Loucy (cell line): ENCODE measurements around the gene IL17B.
A peak's percentile ranks its signal among the peaks of the same experiment; 100 is the strongest.

Source experiments
- H2AFZ ChIP-seq: fragments of 200-600 bp; sonication (generic); 2 replicates; pipeline ENCODE4 v1.6.0; 2016; ENCODE audit warnings: antibody characterized with exemption, mild to moderate bottlenecking, low read length, moderate library complexity
- H3F3A ChIP-seq: fragments of 200-600 bp; 2 replicates; pipeline ENCODE4 v1.6.0; 2016; ENCODE audit warnings: antibody characterized with exemption, low read depth, mild to moderate bottlenecking
- H3K27me3 ChIP-seq: fragments of 200-600 bp; sonication (generic); 2 replicates; pipeline ENCODE4 v1.6.1; 2014; ENCODE audit warnings: low read length, mild to moderate bottlenecking; ENCODE audit not compliant: insufficient read depth, poor library complexity, severe bottlenecking
- H3K36me3 ChIP-seq: fragments of 200-600 bp; sonication (generic); 2 replicates; pipeline ENCODE4 v1.6.1; 2016; ENCODE audit warnings: low read length; ENCODE audit not compliant: insufficient read depth
- H3K4me1 ChIP-seq: fragments of 200-600 bp; sonication (generic); 2 replicates; pipeline ENCODE4 v1.5.1; 2014; ENCODE audit warnings: low read length, mild to moderate bottlenecking; ENCODE audit not compliant: insufficient read depth, poor library complexity, severe bottlenecking
- H3K4me2 ChIP-seq: fragments of 200-600 bp; sonication (generic); 2 replicates; pipeline ENCODE4 v1.6.0; 2014; ENCODE audit warnings: antibody characterized with exemption, low read length, low read depth, mild to moderate bottlenecking; ENCODE audit not compliant: poor library complexity, severe bottlenecking
- H3K4me3 ChIP-seq: fragments of 200-600 bp; sonication (generic); 2 replicates; pipeline ENCODE4 v1.5.1; 2014; ENCODE audit warnings: low read length, mild to moderate bottlenecking, mixed read lengths; ENCODE audit not compliant: poor library complexity, severe bottlenecking
- H3K79me2 ChIP-seq: fragments of 200-600 bp; sonication (generic); 2 replicates; pipeline ENCODE4 v1.6.1; 2014; ENCODE audit warnings: low read length; ENCODE audit not compliant: insufficient read depth
- H3K9ac ChIP-seq: fragments of 200-600 bp; sonication (generic); 2 replicates; pipeline ENCODE4 v1.6.0; 2014; ENCODE audit warnings: mild to moderate bottlenecking, low read depth, low read length, moderate library complexity; ENCODE audit not compliant: poor library complexity, severe bottlenecking
- H3K9me2 ChIP-seq: fragments of 200-600 bp; sonication (generic); replicated peaks from 2 replicates; pipeline ENCODE4 v1.6.1; 2016; ENCODE audit warnings: low read depth, low read length, mixed read lengths
- H3K9me3 ChIP-seq: fragments of 200-600 bp; sonication (generic); 2 replicates; pipeline ENCODE4 v1.6.1; 2014; ENCODE audit warnings: mild to moderate bottlenecking, antibody characterized with exemption, low read length, low read depth; ENCODE audit not compliant: insufficient read depth
- H4K20me1 ChIP-seq: fragments of 200-600 bp; sonication (generic); 2 replicates; pipeline ENCODE4 v1.6.0; 2014; ENCODE audit warnings: antibody characterized with exemption, low read length, mild to moderate bottlenecking; ENCODE audit not compliant: insufficient read depth, poor library complexity, severe bottlenecking
- EZH2phosphoT487 ChIP-seq: fragments of 200-600 bp; IDR thresholded peaks from 2 replicates; pipeline ENCODE4 v1.6.1; 2018; ENCODE audit warnings: antibody characterized with exemption, mild to moderate bottlenecking, moderate library complexity, borderline replicate concordance
- TF ChIP-seq, protein P1 (sequence below): fragments of 200-600 bp; sonication (generic); conservative IDR thresholded peaks from 2 replicates; pipeline ENCODE4 v1.5.1; 2014; ENCODE audit warnings: mild to moderate bottlenecking, antibody characterized with exemption, low read length

IL17B gene

DNA sequence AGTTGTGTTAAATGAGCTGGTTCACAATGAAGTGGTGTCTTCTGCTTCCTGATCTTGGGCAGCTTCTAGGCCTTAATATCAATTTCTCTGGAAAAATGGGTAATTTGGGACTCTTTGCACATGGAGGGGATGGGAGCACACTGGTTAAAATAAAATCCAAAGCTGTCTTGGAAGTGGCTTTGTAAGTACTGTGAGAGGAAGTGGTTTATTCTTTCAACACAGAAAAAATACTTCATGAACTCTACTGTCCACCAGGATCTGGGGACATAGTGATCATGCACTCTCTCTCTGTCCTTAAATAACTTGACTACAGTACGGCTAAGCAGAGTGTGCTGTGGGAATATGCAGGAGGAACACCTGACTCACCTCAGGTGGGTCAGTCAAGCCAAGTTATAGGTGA is 18.8 kb downstream of the IL17B start:
- H3K4me1 ChIP-seq, result peaks cover 30% of the 10 kb centered on the region
- peak overlapping the region; percentile 89 for H3K9ac ChIP-seq
- no peaks in the 10 kb centered on the region for H3F3A ChIP-seq
- H3K79me2 ChIP-seq, result peaks cover 25% of the 10 kb centered on the region
- no peaks in the 10 kb centered on the region for H3K27me3 ChIP-seq
- no peaks in the 10 kb centered on the region for H4K20me1 ChIP-seq
- no peak overlapping the region for H2AFZ ChIP-seq
- no peak overlapping the region for H3K4me3 ChIP-seq
- TF ChIP-seq, protein P1, sequence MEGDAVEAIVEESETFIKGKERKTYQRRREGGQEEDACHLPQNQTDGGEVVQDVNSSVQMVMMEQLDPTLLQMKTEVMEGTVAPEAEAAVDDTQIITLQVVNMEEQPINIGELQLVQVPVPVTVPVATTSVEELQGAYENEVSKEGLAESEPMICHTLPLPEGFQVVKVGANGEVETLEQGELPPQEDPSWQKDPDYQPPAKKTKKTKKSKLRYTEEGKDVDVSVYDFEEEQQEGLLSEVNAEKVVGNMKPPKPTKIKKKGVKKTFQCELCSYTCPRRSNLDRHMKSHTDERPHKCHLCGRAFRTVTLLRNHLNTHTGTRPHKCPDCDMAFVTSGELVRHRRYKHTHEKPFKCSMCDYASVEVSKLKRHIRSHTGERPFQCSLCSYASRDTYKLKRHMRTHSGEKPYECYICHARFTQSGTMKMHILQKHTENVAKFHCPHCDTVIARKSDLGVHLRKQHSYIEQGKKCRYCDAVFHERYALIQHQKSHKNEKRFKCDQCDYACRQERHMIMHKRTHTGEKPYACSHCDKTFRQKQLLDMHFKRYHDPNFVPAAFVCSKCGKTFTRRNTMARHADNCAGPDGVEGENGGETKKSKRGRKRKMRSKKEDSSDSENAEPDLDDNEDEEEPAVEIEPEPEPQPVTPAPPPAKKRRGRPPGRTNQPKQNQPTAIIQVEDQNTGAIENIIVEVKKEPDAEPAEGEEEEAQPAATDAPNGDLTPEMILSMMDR, result no peak
- no peak for TF ChIP-seq EZH2phosphoT487
- peak overlapping the region; percentile 89 for H3K4me2 ChIP-seq
- no peaks in the 10 kb centered on the region for H3K9me2 ChIP-seq
- no peaks in the 10 kb centered on the region for H3K9me3 ChIP-seq
- H3K36me3 ChIP-seq, result no peaks in the 10 kb centered on the region

DNA sequence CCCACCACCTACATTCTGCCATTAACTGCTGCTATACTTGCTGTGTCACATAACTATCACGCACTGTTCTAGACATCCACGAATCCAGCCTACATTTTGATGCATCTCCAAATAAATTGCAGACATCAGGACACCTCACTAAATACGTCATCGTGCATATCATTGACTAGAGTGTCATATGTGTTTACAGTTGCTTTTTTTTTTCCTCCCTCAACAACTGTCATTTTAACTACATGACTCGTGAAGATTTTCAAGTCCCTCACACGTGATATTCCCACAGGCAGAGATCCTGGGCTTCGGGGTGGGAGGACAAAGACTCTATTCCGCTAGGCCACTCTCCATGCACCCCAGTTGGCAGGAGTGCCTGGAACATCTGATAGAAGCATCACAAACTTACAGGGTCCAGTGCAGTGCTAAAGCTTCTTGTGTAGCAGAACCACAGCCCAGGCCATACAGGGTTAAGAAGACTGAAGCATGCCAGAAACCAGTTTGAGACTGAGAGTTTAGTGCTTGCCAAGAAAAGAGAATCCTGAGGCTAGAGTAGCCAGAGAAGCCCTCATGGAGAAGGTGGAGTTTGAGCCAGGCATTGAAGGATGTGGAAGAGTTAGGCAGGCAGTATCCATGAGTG is 20.1 kb downstream of the IL17B start:
- peak overlapping the region; percentile 89 for H3K9ac ChIP-seq
- TF ChIP-seq EZH2phosphoT487, result no peak
- TF ChIP-seq, protein P1, result no peak
- peak overlapping the region; percentile 89 for H3K4me2 ChIP-seq
- H3K79me2 ChIP-seq, result peaks cover 37% of the 10 kb centered on the region
- peaks cover 34% of the 10 kb centered on the region for H3K4me1 ChIP-seq
- no peaks in the 10 kb centered on the region for H3K27me3 ChIP-seq
- no peak overlapping the region for H2AFZ ChIP-seq
- peaks cover 5% of the 10 kb centered on the region; the same call in 1 of the 2 replicates for H3K36me3 ChIP-seq
- H3K9me3 ChIP-seq, result no peaks in the 10 kb centered on the region
- peaks cover 3% of the 10 kb centered on the region for H4K20me1 ChIP-seq
- peaks cover under 1% of the 10 kb centered on the region; the same call in 1 of the 2 replicates for H3F3A ChIP-seq
- no peaks in the 10 kb centered on the region for H3K9me2 ChIP-seq
- H3K4me3 ChIP-seq, result peak overlapping the region; percentile 90

DNA sequence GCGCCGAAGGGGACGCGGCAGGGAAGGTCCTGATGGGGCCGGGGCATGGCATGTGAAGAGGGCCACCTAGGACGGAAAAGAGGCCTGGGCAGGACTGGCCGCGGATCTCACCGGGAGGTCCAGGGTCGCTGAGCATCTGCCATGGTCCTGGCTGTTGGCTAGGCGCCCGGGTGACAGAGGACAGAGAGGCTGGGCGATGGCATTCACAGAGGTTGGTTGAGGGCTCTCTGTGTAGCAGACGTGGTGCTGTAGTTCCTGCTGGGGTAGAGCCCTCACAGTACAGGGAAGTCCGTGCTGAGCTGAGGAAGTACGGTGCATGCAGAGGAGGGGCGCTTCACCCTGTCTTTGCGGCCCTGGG is 20.8 kb downstream of the IL17B start:
- Histone ChIP-seq H2AFZ (peak overlapping the region; percentile 90), H3K9me2 (no peaks in the 10 kb centered on the region), H3K4me1 (peaks cover 41% of the 10 kb centered on the region), H3K27me3 (no peaks in the 10 kb centered on the region), H3F3A (peaks cover 4% of the 10 kb centered on the region; the same call in 1 of the 2 replicates), H4K20me1 (peaks cover 10% of the 10 kb centered on the region), H3K4me2 (peak overlapping the region; percentile 89), H3K4me3 (peak overlapping the region; percentile 90), H3K9ac (peak overlapping the region; percentile 89), H3K9me3 (no peaks in the 10 kb centered on the region), H3K79me2 (peaks cover 43% of the 10 kb centered on the region), H3K36me3 (peaks cover 10% of the 10 kb centered on the region; the same call in 1 of the 2 replicates)
- no peak for TF ChIP-seq EZH2phosphoT487
- TF ChIP-seq, protein P1, result no peak
